K562 treated with DMSO at 1 percent for 12 hours (cell line): Measurements from ENCODE around the gene KRTAP6-2. TPM values are rescaled to one million over a fixed set of nuclear protein-coding genes. Genes with fewer than 3 reads are reported as not detected.

Experiments
- total RNA-seq: library from RNA; unstranded; fragments of 300-600 nt; gene quantifications from 2 replicates; pipeline ENCODE4 v1.2.3, GENCODE V29; 2022; ENCODE audit not compliant: insufficient read depth

The KRTAP6-2 gene
- total RNA-seq = not detected in 2 replicates

GRCh38 chr21:30598802-30599201 lies at the start of gene KRTAP6-2:
Gene KRTAP6-2 (minus strand): TSS chr21:30598902. CDS start chr21:30598874, 28 bp downstream.

GRCh38 chr21:30642564-30642963 lies 43.9 kb upstream of the KRTAP6-2 start, which contains the start of gene KRTAP20-3:
Gene KRTAP20-3 (plus strand): TSS chr21:30642864.

DNA sequence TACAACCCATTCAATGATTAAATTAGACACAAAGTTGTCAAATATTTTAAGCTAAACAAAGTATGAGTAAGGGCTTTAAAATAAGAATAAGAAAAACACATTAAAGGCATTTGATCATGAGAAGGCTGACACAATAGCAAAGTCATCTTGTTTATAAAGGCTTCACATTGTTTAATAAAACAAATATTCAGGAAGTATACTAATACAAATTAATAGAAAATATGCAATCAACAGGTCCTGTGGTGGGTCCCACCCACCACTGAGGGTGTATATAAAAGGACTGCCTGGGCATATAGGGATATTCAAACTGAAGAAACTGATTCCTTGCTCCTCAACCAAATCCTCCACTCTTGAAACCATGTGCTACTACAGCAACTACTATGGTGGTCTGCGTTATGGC lies 36.2 kb upstream of the KRTAP6-2 start, which contains the start of gene KRTAP20-2:
KRTAP20-2 (plus strand) TSS at position 301 of the 400 bp plus-strand sequence; CDS start at position 359, 58 bp downstream.

GRCh38 chr21:30620522-30620921 lies 21.8 kb upstream of the KRTAP6-2 start, which contains the start of gene KRTAP20-4:
Gene KRTAP20-4 (plus strand): TSS chr21:30620627.

DNA sequence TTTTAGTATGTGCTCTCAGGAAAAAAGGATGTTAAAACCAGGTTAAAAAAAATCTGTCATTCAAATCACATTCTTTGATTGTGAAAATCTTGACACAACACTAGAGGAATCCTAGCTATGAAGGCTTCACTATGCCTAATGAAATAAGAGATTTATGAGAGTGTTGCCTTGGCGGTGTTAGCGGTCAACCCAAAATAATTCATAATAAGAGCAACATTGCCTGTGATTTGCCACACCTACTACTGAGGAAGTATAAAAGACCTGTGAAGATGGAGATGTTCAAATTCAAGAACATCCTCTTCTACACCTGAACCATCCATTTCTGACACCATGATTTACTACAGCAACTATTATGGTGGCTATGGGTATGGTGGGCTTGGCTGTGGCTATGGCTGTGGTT lies 17.4 kb upstream of the KRTAP6-2 start, which contains the start of gene KRTAP20-1:
KRTAP20-1 (plus strand) TSS at position 301 of the 400 bp plus-strand sequence; CDS start at position 331, 30 bp downstream.

GRCh38 chr21:30613836-30614235 lies 15.1 kb upstream of the KRTAP6-2 start, which contains the start of gene KRTAP6-1:
Gene KRTAP6-1 (minus strand): TSS chr21:30613930. CDS start chr21:30613904, 26 bp downstream.

DNA sequence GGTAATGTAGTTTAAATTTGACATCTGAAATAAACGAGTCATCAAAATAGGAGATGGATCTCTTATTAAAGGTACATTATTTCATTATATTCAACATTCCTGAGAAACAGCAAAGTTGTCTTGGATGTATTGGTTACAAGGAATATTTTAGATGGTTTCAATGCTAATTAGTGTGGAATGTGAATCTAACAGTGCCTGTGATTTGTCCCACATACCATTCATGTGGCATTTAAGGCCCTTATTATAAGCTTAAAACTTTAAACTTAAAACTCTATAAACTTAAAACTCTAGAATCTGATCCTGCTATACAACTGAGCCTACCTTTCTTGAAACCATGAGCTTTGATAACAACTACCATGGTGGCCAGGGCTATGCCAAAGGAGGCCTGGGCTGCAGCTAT lies 2.1 kb upstream of the KRTAP6-2 start, which contains the start of gene KRTAP22-1:
KRTAP22-1 (plus strand) TSS at position 301 of the 400 bp plus-strand sequence.

DNA sequence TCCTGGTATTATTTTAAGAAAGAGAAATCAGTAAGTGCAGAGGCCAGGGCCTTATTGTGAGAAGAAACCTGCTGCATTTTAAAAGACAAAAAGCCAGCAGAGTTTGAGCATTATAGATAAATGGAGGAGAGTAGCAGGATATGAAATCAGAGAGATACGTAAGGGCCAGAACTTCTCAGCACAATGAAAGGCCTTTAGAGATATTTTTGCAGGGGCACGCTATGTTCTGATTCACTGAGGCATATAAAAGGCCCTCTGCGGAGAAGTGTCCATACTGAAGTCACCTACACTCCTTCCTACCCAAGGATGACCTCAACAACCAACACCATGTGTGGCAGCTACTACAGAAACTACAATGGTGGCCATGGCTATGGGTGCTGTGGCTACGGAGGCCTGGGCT lies 6.6 kb downstream of the KRTAP6-2 start, which contains the start of gene KRTAP6-3:
KRTAP6-3 (plus strand) TSS at position 301 of the 400 bp plus-strand sequence; CDS start at position 307, 6 bp downstream.

DNA sequence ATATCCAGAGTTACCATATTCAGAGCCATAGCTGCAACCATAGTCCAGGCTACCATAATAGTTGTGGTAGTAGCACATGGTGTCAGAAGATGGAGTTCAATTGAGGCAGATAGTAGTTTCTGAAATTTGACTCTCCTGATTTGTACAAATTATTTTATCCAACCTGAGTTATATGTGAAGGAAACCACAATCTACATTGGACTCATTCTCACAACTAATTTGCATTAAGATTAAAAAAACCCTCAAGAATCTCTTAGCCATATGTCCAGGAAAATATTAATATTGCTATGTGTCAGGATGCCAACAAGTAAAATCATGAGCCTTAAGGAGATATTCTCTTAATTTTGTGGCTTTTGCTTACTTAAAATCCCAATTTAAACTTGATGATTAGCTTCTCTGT lies 8.4 kb downstream of the KRTAP6-2 start, which contains the start of gene KRTAP22-2:
KRTAP22-2 (minus strand) TSS at position 101 of the 400 bp plus-strand sequence.

DNA sequence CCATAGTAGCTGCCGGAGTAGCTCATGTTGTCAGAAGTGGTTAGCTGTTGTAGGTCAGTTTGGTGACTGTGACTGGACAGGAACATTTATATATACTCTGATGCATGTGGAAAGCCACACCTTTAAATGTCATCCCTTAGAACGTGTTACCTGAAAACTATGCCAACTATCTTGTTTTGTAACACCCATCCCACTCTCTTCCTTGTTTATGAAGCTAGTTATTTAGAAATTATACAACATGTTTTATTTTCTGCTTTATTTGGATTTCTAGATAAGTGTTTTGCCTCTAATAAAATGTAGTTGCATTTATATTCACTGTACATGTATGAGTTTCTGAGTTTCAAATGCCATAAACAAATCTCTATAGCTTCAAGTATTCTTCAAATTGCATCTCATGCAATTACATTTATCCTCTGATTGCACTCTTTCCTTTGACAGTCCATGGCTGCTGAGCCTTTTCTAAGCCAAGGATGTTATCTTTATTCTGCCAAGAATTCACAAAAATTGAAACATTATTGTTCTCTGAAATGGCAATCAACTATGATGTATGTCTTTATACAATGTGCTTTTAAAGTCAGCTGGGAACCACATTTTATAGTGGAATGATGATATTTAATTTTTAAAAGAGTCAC lies 37.3 kb downstream of the KRTAP6-2 start, which contains the start of gene KRTAP19-7:
KRTAP19-7 (minus strand) TSS at position 51 of the 632 bp plus-strand sequence; CDS start at position 26, 25 bp downstream.

Other genes with a start within 250 kb of the KRTAP6-2 start
- gene KRTAP13-2, start 226.6 kb downstream of the KRTAP6-2 start, total RNA-seq = not detected in 2 replicates
- gene KRTAP13-1, start 202.9 kb downstream of the KRTAP6-2 start, total RNA-seq = not detected in 2 replicates
- not detected in 2 replicates for gene KRTAP13-3, start 173.0 kb downstream of the KRTAP6-2 start, total RNA-seq
- not detected in 2 replicates for gene KRTAP13-4, start 168.7 kb downstream of the KRTAP6-2 start, total RNA-seq
- not detected in 2 replicates for gene KRTAP15-1, start 158.6 kb downstream of the KRTAP6-2 start, total RNA-seq
- gene KRTAP19-1, start 118.5 kb downstream of the KRTAP6-2 start, total RNA-seq = not detected in 2 replicates
- not detected in 2 replicates for gene KRTAP19-2, start 111.5 kb downstream of the KRTAP6-2 start, total RNA-seq
- not detected in 2 replicates for gene KRTAP19-3, start 106.9 kb downstream of the KRTAP6-2 start, total RNA-seq
- gene KRTAP19-4, start 101.7 kb downstream of the KRTAP6-2 start, total RNA-seq = not detected in 2 replicates
- not detected in 2 replicates for gene KRTAP19-5, start 96.8 kb downstream of the KRTAP6-2 start, total RNA-seq
- not detected in 2 replicates for gene KRTAP19-6, start 57.0 kb downstream of the KRTAP6-2 start, total RNA-seq
- not detected in 2 replicates for gene KRTAP19-7, start 37.6 kb downstream of the KRTAP6-2 start, total RNA-seq
- not detected in 2 replicates for gene KRTAP22-2, start 8.5 kb downstream of the KRTAP6-2 start, total RNA-seq
- not detected in 2 replicates for gene KRTAP6-3, start 6.5 kb downstream of the KRTAP6-2 start, total RNA-seq
- gene KRTAP22-1, start 2.2 kb upstream of the KRTAP6-2 start, total RNA-seq = not detected in 2 replicates
- not detected in 2 replicates for gene KRTAP6-1, start 15.0 kb upstream of the KRTAP6-2 start, total RNA-seq
- gene KRTAP20-1, start 17.5 kb upstream of the KRTAP6-2 start, total RNA-seq = not detected in 2 replicates
- gene KRTAP20-4, start 21.7 kb upstream of the KRTAP6-2 start, total RNA-seq = not detected in 2 replicates
- not detected in 2 replicates for gene KRTAP20-2, start 36.3 kb upstream of the KRTAP6-2 start, total RNA-seq
- gene KRTAP20-3, start 44.0 kb upstream of the KRTAP6-2 start, total RNA-seq = not detected in 2 replicates
- not detected in 2 replicates for gene KRTAP21-3, start 119.9 kb upstream of the KRTAP6-2 start, total RNA-seq
- not detected in 2 replicates for gene KRTAP21-2, start 148.4 kb upstream of the KRTAP6-2 start, total RNA-seq
- gene KRTAP21-1, start 156.5 kb upstream of the KRTAP6-2 start, total RNA-seq = not detected in 2 replicates
- not detected in 2 replicates for gene KRTAP8-1, start 214.4 kb upstream of the KRTAP6-2 start, total RNA-seq
- gene KRTAP7-1, start 230.9 kb upstream of the KRTAP6-2 start, total RNA-seq = not detected in 2 replicates